Hepatocyte (in vitro differentiated cells): ENCODE data around the gene SMARCA2. TPM values are rescaled to one million over a fixed set of nuclear protein-coding genes. Genes with fewer than 3 reads are reported as not detected.

Source experiments
- DNase-seq: peaks from one replicate; pipeline ENCODE4 v3.0.0-alpha.2; 2016; ENCODE audit warnings: low spot score
- H2AFZ ChIP-seq: fragments of 200-600 bp; sonication (generic); 2 replicates; pipeline ENCODE4 v1.6.0; 2016; ENCODE audit warnings: antibody characterized with exemption, mild to moderate bottlenecking
- H3K27ac ChIP-seq: fragments of 200-600 bp; sonication (generic); 2 replicates; pipeline ENCODE4 v1.5.1; 2016; ENCODE audit warnings: mild to moderate bottlenecking
- H3K27me3 ChIP-seq: fragments of 200-600 bp; sonication (generic); 2 replicates; pipeline ENCODE4 v1.6.1; 2016
- H3K36me3 ChIP-seq: fragments of 200-600 bp; sonication (generic); replicated peaks from 2 replicates; pipeline ENCODE4 v1.5.1; 2016; ENCODE audit warnings: low read depth; ENCODE audit not compliant: insufficient read depth
- H3K4me1 ChIP-seq: fragments of 200-600 bp; sonication (generic); 2 replicates; pipeline ENCODE4 v1.5.1; 2016; ENCODE audit warnings: mild to moderate bottlenecking, moderate library complexity; ENCODE audit not compliant: insufficient read depth
- H3K4me2 ChIP-seq: fragments of 200-600 bp; sonication (generic); 2 replicates; pipeline ENCODE4 v1.6.0; 2016
- H3K4me3 ChIP-seq: fragments of 200-600 bp; sonication (generic); 2 replicates; pipeline ENCODE4 v1.5.1; 2016; ENCODE audit warnings: mild to moderate bottlenecking
- H3K79me2 ChIP-seq: fragments of 200-600 bp; sonication (generic); 2 replicates; pipeline ENCODE4 v1.6.0; 2017; ENCODE audit warnings: mild to moderate bottlenecking
- H3K9me2 ChIP-seq: fragments of 200-600 bp; sonication (generic); replicated peaks from 2 replicates; pipeline ENCODE4 v1.6.0; 2017; ENCODE audit warnings: mild to moderate bottlenecking; ENCODE audit not compliant: insufficient read depth
- H3K9me3 ChIP-seq: fragments of 200-600 bp; sonication (generic); 2 replicates; pipeline ENCODE4 v1.5.1; 2016; ENCODE audit warnings: low read depth, mild to moderate bottlenecking
- H4K20me1 ChIP-seq: fragments of 200-600 bp; sonication (generic); 2 replicates; pipeline ENCODE4 v1.6.0; 2016; ENCODE audit warnings: mild to moderate bottlenecking; ENCODE audit not compliant: insufficient read depth, poor library complexity, severe bottlenecking
- EZH2 ChIP-seq: fragments of 200-600 bp; sonication (generic); IDR thresholded peaks from 2 replicates; pipeline ENCODE4 v1.6.1; 2016; ENCODE audit warnings: antibody characterized with exemption, mild to moderate bottlenecking, borderline replicate concordance
- EZH2phosphoT487 ChIP-seq: fragments of 200-600 bp; sonication (generic); IDR thresholded peaks from one replicate; pipeline ENCODE4 v1.6.1; 2018; ENCODE audit warnings: antibody characterized with exemption, mild to moderate bottlenecking, low read depth, moderate library complexity; ENCODE audit not compliant: unreplicated experiment, severe bottlenecking
- WGBS: methylation state at CpG from one replicate; pipeline ENCODE4 v1.1.6; 2016; ENCODE audit warnings: low lambda C conversion rate; ENCODE audit errors: missing lambda C conversion rate; 5-methylcytosine and 5-hydroxymethylcytosine counted together
- polyA plus RNA-seq: library from polyadenylated mRNA; unstranded; fragments of >200 nt; fragmentation: Nextera tagmentation; extraction: Ambion mirVana; gene quantifications from 2 replicates; pipeline ENCODE4 v1.2.1, GENCODE V29; 2016
- total RNA-seq: library from RNA; depleted of rRNA; stranded (reverse); fragments of >200 nt; gene quantifications from 2 replicates; pipeline ENCODE4 v1.2.3, GENCODE V29; 2014
- TF ChIP-seq, protein P1 (sequence below): fragments of 200-600 bp; sonication (generic); IDR thresholded peaks from 2 replicates; pipeline ENCODE4 v1.5.1; 2016; ENCODE audit warnings: antibody characterized with exemption, mild to moderate bottlenecking; ENCODE audit not compliant: poor library complexity

SMARCA2 gene
- total and polyA plus RNA-seq, 2 experiments from 2014 or later = 39.9 to 65.3 TPM

DNA sequence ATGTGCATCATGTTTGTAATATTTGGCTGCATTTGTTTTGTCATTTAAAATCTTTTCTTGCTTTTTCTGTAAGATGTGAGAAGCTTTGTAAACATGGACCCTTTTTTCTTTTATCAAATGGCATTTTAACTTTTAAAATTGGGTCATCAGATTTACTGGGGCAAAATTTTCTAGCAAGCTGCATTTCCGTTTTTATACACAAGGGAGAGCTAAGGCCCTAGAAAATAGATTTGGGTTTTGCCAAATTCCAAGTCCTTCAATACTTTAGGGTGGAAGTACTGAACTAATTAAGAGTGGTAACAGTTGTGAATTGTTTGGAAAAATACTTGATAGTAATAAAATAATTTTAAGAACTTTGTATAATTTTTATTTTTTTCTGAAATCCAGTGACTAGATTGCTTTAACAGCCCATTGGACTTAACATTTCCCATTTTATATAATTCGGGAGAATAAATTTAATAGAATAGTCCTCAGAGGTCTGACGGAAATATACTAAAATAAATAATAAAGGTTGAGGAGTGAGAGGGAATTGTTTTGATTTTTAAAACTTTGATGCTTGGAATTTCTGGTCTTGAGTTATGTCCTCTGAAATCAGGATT lies 117.4 kb downstream of the SMARCA2 start:
- Histone ChIP-seq H2AFZ (no peak overlapping the region), H3K4me1 (no peaks in the 10 kb centered on the region), H3K27ac (no peak overlapping the region), H3K36me3 (no peaks in the 10 kb centered on the region), H3K9me3 (no peaks in the 10 kb centered on the region), H3K4me3 (no peak overlapping the region), H4K20me1 (no peaks in the 10 kb centered on the region), H3K79me2 (peaks cover 3% of the 10 kb centered on the region), H3K9me2 (no peaks in the 10 kb centered on the region), H3K4me2 (no peak overlapping the region), H3K27me3 (no peaks in the 10 kb centered on the region)
- WGBS = 68% methylated on average over 3 of the region's 3 CpGs
- DNase-seq = peak; percentile 23
- no peak for TF ChIP-seq EZH2phosphoT487
- TF ChIP-seq, protein P1, sequence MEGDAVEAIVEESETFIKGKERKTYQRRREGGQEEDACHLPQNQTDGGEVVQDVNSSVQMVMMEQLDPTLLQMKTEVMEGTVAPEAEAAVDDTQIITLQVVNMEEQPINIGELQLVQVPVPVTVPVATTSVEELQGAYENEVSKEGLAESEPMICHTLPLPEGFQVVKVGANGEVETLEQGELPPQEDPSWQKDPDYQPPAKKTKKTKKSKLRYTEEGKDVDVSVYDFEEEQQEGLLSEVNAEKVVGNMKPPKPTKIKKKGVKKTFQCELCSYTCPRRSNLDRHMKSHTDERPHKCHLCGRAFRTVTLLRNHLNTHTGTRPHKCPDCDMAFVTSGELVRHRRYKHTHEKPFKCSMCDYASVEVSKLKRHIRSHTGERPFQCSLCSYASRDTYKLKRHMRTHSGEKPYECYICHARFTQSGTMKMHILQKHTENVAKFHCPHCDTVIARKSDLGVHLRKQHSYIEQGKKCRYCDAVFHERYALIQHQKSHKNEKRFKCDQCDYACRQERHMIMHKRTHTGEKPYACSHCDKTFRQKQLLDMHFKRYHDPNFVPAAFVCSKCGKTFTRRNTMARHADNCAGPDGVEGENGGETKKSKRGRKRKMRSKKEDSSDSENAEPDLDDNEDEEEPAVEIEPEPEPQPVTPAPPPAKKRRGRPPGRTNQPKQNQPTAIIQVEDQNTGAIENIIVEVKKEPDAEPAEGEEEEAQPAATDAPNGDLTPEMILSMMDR = peak; percentile 85
- no peak for TF ChIP-seq EZH2

GRCh38 chr9:2134391-2134790 lies 119.2 kb downstream of the SMARCA2 start:
- no peaks in the 10 kb centered on the region for H3K9me3 ChIP-seq
- peaks cover 3% of the 10 kb centered on the region for H3K79me2 ChIP-seq
- no peak overlapping the region for H3K4me2 ChIP-seq
- DNase-seq = no peak
- H3K27ac ChIP-seq = no peak overlapping the region
- WGBS = 69% methylated on average over 2 of the region's 2 CpGs
- TF ChIP-seq, protein P1 = no peak
- TF ChIP-seq EZH2 = no peak
- TF ChIP-seq EZH2phosphoT487 = no peak
- no peak overlapping the region for H3K4me3 ChIP-seq
- no peak overlapping the region for H2AFZ ChIP-seq
- no peaks in the 10 kb centered on the region for H3K36me3 ChIP-seq
- no peaks in the 10 kb centered on the region for H3K27me3 ChIP-seq
- no peaks in the 10 kb centered on the region for H3K9me2 ChIP-seq
- H4K20me1 ChIP-seq = no peaks in the 10 kb centered on the region
- H3K4me1 ChIP-seq = no peaks in the 10 kb centered on the region

- no peak overlapping the region for H3K27ac ChIP-seq
- WGBS = 98% methylated on average over 4 of the region's 4 CpGs
- no peak overlapping the region for H2AFZ ChIP-seq
Measured at GRCh38 chr9:2138646-2139045, 123.5 kb downstream of the SMARCA2 start.

More at GRCh38 chr9:2138646-2139045, 123.5 kb downstream of the SMARCA2 start:
- H3K4me2 ChIP-seq = no peak overlapping the region
- no peak for TF ChIP-seq EZH2phosphoT487
- TF ChIP-seq, protein P1 = no peak
- no peak for TF ChIP-seq EZH2
- no peaks in the 10 kb centered on the region for H3K36me3 ChIP-seq
- H3K9me3 ChIP-seq = no peaks in the 10 kb centered on the region
- no peaks in the 10 kb centered on the region for H3K27me3 ChIP-seq
- DNase-seq = no peak
- no peaks in the 10 kb centered on the region for H3K4me1 ChIP-seq
- H4K20me1 ChIP-seq = no peaks in the 10 kb centered on the region
- peaks cover 3% of the 10 kb centered on the region for H3K79me2 ChIP-seq
- no peak overlapping the region for H3K4me3 ChIP-seq
- H3K9me2 ChIP-seq = no peaks in the 10 kb centered on the region
